Ramos (cell line): Measurements from ENCODE around the gene KLHL30.

Experiments used
- in situ Hi-C: fragments of 300-500 bp; cut with MboI; formaldehyde crosslinking; loops from one replicate; pipeline ENCODE4 v1.14.3; 2022; ENCODE audit warnings: low sequenced_read_pairs; ENCODE audit not compliant: unreplicated experiment

The KLHL30 gene

DNA sequence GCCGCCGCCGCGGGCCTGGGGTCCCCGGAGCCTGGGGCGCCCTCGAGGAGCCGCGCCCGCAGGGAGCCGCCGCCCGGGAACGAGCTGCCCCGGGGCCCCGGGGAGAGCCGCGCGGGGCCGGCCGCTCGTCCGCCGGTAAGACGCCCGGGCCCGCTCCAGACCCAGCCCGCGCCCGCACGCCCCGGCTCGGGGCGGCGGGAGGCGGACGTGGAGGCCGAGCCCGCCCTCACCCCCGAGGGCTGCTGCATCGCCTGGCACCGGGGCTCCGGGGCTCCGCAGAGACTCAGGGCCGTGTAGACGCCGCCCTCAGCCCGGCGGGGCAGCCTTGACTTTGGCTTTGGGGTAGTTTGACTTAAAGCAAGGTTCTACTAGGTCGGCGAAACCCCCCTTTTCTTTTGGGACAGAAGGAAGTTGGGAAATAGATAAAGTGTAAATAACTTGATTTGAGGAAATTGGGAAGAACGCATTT is 20.6 kb downstream of the KLHL30 start:
- in situ Hi-C loops = no loop called here

DNA sequence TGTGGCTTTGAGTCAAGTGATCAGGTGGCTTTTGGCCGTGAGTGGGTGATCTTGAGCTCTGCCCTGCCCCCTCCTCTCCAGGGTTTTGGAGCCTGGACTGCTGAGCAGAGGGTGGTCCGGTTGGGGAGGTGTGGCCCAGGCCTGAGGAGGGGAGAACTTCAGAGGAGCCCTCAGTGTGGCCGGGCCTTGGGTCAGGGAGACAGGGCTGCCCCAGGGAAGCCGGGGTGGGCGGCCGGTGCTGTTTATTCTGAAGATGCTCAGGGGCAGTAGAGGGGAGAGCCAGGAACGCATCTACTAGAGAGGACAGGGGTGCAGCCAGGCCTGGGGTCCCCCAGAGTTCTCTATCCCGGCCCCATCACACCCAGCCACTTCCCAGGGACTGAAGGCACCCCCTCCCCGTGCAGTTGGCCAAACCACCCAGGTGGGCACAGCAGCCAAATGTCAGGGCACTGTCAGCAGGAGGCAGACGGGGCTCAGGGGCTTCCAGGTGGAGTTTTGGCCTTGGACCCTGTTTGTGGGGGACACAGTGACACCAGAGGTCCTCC is 21.3 kb downstream of the KLHL30 start:
- in situ Hi-C loops = no loop called here

DNA sequence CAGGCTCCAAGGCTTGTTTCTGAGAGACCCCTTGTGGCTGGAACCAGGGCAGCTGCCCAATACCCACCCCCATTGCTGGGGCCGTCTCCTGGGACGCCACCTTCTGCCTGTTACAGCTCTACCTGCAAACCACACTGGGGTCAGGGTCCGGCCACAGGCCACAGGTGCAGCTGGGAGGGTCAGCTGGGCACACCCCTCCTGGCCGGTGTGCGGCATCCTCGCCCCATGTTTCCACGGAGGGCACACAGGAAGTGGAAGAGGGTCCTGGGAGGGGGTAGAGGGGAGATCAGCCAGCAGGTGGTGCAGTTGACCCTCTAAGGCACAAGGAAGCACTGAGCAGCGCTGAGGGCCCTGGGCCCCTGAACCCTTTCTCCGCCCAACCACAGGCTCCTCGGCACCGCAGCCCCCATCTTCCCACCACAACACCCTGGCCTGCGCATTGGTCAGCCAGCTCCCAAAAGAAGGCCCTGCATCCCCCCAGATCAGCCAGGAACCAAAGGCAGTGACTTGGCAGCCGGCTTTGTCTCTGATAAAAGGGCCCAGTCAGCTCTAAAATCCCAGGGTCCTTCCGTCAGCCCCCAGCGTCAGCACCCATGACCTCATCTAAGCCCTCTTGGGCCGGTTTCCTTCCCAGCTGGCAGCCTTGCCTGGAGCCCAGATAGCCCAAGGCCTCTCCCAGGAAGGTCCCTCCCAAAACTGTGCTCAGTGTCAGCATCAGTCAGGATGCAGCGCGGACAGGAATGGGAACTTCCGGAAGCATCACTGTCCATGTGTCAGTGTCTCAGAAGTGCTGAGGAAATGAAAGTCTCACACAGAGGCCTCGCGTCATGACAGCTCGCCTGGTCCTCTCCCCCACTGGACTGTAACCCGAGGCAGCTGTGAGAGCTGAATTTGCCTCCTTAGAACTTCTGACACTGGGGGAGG is 22.0 kb downstream of the KLHL30 start:
- in situ Hi-C loops = no loop called here

DNA sequence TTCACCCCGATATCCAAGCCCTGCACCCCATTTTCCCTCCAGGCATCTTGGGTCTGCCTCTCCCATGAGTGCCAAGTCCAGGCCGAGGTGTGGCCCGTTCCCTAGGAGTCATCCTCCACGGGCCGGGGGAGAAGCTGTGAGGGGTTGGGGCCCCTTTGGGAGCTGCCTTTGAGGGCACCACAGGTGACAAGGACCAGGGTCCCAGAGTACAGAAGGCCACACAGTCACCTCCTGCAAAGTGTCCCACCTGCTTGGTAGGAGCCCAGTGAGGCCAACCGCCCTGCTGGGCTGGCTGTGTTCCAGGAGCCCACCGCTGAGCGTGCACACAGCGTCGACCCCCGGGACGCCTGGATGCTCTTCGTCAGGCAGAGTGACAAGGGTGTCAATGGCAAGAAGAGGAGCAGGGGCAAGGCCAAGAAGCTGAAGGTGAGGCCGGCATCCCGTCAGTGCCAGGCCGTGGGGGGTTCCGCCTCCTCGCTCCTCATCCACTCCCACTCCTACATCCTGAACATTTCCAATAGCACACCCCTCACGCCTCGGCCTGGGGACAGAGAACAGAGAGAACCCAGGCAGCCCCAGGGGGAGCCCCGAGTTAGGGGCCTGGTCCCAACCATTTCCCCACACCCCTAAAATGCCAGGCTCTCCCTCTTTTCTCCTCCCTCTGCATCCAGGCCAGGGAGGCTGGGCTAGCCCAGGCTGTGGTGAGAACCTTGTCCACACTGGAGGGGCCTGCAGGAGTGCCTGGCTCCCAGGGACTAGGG is 23.0 kb downstream of the KLHL30 start:
- in situ Hi-C loops = no loop called here

DNA sequence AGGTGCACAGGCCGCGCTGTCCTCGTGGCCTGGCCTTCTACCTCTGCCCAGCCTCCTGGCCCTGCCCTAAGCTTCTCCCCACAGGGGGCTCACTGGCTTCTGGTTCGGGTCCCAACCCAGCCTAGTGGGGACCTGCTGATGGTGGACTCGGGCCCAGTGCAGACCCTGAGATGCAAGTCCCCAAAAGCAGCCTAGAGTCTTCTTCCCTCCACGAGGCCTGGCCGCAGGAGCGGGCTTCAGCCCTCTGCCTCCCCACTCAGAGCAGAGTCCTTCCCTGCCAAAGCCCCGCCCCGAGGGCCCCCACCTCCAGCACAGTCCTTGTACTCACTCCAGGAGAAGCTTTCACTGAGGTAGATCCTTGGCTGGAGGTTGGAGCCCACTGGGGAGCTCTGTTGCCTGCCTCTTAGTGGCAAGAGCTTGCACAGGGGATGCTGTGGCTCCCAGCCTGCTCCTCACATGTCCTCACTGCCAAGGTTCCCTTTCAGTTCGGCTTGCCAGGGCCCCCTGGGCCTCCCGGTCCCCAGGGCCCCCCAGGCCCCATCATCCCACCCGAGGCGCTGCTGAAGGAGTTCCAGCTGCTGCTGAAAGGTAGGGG is 23.9 kb downstream of the KLHL30 start:
- in situ Hi-C loops = no loop called here

DNA sequence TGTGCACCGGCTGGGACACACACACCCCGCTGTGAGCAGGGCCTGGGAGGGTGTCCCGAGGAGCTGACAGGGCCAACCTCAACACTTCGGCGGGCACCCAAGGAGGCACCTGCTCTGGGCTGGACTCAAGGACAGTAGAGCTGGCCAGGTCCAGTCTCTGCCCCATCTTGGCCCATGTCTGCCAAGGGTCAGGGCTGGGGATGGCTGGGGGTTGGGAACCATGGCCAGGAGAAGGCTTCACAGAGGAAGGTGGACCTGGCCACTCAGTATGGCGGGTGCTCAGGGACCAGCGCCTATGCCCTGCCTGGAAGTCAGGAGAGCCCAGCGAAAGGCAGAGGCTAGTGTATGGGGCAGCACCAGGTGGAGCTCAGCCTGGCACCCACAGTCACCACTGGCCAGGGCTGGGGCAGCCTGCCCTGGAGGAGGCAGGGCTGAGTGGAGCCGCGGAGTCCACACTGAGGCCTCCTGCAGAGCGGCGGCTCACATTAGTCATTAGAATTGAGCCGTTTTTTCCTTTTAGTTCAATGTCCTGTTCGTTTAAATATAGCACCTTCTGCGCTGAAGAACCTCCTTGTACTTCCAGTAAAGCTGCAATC is 24.5 kb downstream of the KLHL30 start:
- in situ Hi-C loops = no loop called here

DNA sequence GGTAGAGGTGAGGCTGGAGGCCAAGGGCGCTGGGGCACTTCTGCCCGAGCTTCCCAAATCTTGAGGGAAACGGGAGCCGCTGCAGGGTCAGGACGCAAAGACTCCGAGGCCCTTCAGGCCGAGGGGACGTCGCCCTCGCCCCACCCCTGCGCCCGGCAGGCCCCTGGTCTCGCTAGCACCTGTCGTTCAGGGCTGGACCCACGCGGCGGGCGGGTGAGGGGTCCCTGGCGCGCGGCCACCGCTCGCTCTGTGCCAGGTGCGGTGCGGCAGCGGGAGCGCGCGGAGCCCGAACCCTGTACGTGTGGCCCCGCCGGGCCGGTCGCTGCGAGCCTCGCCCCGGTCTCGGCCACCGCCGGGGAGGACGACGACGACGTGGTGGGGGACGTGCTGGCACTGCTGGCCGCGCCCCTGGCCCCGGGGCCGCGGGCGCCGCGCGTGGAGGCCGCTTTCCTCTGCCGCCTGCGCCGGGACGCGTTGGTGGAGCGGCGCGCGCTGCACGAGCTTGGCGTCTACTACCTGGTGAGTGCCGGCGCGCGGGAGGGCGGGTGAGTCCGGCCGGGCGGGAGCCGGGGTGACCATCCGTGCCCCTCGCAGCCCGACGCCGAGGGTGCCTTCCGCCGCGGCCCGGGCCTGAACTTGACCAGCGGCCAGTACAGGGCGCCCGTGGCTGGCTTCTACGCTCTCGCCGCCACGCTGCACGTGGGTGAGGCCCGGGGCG is 25.2 kb downstream of the KLHL30 start:
- in situ Hi-C loops = no loop called here

DNA sequence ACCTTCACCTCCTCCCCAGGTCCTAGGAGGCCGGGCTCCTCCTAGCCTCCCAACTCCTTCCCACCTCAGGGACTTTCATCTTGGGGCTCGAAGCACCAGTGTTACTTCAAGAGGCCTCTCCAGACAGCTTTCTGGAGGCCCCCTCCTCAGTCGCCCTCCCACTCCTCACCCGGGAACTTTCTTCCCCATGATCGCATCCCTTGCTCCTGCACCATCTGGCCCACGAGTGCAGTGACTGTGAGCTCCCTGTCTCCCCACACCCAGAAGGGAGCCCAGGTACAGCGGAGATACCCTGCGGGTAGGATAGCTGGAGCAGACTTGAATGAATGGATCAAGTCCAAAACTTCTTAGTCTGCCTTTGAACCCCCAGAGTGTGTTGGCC is 26.4 kb downstream of the KLHL30 start:
- in situ Hi-C loops = loop anchor here (5.0 kb wide), 1 partner anchor 87 kb away; no protein-coding TSS in a partner anchor

DNA sequence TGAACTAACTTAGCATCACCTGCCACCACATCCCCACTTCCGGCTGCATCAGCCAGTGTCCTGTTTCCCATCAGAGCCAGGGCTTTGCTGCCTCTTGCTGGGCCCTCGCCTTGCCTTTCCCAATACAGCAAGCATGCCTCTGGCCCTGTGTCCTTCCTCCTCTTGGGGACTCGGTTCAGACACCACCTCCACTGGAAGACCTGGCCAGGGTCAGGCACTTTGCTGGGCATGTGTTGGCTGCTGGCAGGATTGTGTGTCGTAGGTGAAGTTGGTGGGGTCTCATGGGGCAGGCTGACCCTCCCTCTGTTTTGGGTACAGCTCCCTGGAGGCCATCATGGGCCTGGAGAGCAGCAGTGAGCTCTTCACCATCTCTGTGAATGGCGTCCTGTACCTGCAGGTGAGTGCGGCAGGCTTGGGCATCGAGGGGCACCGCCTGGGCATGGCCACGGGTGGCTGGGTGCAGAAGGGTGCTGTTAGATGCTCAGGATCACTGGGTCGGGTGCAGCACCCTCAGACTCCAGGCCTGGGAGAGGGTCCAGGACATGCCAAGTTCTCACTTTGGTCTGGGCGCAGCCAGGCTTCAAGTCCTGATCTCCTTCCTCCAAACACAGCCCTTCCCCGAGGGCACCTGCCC is 26.9 kb downstream of the KLHL30 start:
- in situ Hi-C loops = loop anchor here (5.0 kb wide), 1 partner anchor 87 kb away; no protein-coding TSS in a partner anchor

DNA sequence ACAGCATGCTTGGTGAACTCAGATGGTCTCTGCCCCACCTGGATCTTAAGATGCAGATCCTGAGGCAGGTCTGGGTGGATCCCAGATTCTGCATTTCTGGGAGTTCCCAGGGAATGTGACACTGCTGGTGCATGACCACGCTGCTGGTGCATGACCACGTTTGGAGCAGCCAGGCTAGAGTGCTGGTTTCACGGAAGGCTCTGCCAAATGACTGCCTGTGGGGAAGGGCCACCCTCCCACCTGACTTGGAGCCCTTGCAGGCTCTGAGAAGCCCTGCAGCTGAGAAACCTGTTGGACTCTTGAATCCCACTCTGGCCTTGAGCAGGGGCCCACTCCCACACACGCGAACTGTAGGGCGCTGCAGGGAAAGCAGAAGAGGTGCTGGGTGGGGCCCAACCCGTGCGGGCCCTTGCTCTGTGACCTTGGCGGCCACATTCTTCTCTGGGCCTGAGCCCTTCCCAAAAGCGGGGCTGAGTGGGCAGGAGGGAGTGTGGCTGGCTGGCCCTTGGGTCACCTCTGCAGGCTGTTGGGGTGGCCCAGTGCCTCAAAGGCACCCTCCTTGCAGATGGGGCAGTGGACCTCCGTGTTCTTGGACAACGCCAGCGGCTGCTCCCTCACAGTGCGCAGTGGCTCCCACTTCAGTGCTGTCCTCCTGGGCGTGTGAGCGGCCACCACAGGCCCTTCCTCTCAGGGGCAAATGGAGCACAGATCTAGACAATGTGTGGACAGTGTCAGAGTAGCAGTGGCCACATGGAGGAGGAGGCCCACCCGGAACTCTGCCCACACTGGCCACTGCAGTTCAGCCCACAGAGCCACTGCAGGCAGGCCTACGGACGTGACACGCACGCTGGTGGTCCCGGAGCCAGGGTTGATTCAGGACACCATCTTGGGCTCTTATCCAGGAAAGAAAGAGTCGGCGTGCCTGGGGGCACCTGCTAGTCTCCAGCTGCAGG is 28.2 kb downstream of the KLHL30 start:
- in situ Hi-C loops = loop anchor here (5.0 kb wide), 1 partner anchor 86 kb away; no protein-coding TSS in a partner anchor

DNA sequence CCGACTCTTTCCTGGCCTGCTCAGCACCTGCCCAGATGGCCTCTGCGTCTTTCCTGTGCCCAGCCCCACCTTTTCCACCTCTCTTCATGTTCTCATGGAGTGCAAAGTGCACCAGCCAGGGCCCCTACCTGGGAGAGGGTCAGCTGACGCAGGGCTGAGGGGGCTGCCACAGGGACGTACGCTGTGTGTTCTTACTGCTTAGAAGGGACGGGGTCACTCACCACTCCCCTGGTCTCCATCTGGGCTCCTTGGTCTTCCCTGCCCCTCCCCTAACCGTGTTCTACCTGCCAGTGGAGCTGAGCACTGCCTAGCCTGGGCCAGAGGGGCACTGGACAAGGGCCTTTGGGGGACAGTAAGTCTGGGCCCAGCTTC is 28.9 kb downstream of the KLHL30 start:
- in situ Hi-C loops = loop anchor here (5.0 kb wide), 1 partner anchor 85 kb away; no protein-coding TSS in a partner anchor

DNA sequence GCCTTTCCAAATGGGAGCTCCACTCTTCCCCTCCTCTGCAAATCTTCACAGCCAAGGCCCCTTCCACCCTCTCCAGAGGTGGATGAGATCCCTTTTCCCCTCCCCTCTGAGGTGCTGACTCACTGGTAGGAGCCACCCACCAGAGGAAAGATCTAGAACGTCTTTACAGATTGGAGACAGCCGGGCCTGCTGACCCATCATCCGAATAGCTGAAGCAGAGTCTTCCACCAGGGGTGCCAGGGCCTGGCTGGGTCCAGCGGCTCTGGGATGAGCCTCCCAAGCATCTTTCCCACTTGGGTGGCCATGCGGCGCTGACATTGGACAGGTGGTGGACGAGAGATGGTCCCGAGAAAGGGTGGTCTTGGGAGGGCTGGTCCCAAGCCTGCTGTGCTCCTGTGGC is 29.3 kb downstream of the KLHL30 start:
- in situ Hi-C loops = loop anchor here (5.0 kb wide), 1 partner anchor 85 kb away; no protein-coding TSS in a partner anchor

DNA sequence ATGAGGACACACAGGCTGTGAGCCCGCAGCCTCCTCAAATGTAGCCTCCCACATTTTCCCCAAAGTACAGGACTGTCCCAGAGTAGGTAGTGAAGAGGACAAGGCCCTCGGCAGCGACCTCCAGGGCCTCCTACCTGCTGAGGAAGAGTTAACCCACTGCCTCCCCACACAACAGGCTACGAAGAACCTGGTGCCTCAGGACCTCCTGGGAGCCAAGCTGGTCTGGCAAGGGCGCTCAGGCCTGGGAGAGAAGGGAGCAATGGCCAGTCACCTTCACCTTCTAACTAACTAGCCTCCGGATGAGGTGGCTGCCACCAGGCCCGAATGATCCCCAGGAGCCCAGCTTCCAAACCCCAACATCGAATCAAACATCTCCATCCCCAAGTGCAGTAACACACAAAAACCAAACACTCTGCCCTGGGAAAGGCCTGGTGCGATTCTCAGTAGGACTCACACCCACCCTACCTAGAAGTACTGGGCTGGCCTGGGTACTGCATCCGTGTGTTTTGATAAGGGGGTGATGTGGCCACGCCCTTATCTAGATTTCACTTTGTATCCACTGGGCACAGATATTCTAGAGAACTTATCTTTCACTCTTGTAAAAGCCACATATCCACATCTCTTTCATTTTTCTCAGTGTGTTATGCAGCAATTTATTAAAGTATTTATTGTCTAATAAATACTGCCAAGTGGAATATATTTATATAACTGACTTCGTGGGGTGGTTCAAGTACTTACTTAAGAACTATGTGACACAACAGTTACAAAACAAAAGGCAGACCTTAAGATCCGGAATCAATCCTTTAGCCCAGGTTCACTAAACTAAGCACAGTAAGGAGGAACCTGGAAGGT is 30.0 kb downstream of the KLHL30 start:
- in situ Hi-C loops = loop anchor here (5.0 kb wide), 1 partner anchor 84 kb away; no protein-coding TSS in a partner anchor

DNA sequence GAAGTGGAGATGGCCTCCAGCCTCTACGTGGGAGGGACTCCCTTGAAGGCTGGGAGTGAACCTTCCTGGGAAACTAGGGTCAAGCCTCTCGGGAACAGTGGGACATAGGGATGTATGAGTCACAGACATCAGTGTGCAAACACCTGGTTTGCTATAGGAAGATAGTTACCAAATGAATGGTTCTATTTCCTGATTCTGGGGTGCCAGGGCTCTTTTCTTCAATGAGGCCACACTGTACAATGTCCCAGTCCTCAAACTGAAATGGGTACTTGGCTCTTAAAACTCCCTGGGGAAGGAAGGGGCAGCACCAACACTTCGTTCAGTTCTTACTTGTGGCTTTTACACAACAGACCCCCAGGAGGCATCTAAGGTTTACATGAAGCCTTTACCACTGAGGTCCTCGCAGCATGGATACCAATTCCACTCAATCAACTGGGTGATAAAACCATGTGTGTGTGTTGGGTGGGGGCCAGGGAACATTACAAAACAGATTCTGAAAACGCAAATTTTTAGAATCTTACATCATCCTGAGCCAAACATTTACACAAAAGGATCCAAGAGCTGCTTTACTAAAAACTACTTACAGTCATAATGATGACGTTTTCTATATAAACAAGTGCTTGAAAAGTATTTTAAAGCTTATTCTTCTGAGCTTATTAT is 30.7 kb downstream of the KLHL30 start:
- in situ Hi-C loops = loop anchor here (5.0 kb wide), 1 partner anchor 83 kb away; no protein-coding TSS in a partner anchor

DNA sequence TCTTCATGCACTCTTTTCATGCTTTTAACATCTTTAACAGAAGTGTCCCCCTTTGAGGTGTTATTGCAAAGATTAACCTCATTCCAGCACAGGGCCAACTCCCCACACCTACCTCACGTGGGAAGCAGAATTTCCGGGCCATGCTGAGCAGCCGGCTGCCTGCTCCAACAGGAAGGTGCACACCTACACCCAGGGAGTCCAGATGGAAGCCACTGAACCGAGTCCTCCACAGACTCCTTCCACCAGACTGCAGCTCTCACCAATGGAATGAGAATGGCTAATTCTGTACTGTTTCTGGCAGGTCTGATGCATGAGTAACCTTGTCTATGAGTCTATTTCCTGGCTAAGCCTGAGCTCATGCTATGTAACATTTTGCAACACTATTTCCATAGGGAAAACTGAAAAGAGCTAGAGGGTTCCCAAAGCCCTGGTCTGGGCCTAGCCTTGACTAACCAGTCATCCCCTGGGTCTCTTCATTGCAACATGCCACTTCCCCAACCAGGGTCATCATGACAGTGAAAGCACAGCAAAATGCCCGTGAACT is 31.3 kb downstream of the KLHL30 start:
- in situ Hi-C loops = loop anchor here (5.0 kb wide), 1 partner anchor 83 kb away; no protein-coding TSS in a partner anchor
